H1 (cell line): ENCODE measurements around the gene MYO16. TPM values are rescaled to one million over a fixed set of nuclear protein-coding genes. Genes with fewer than 3 reads are reported as not detected.

Source experiments
- CTCF ChIA-PET: fragments of 300-600 bp; sonication (Branson Sonifier 250); formaldehyde crosslinking; loops from one replicate; lab custom pipeline; 2021; ENCODE audit not compliant: partially characterized antibody; lab: Charles Lee
- POLR2A ChIA-PET: fragments of 300-600 bp; sonication (Branson Sonifier 250); formaldehyde crosslinking; loops from one replicate; lab custom pipeline; 2021; ENCODE audit warnings: inconsistent platforms; ENCODE audit not compliant: partially characterized antibody; lab: Charles Lee
- DNase-seq, 2 experiments: peaks; one replicate each; pipeline versions ENCODE4 v3.0.0 to v3.0.0-alpha.2; 2010 to 2022; ENCODE audit warnings: low spot score in 2 of 2, low read depth in 1 of 2, mixed read lengths in 1 of 2
- FAIRE-seq: peaks from 2 replicates; lab custom pipeline; 2011; peaks lifted over from hg19 to GRCh38; lab: Jason Lieb, UNC
- H2AFZ ChIP-seq: 2 replicates; pipeline ENCODE4 v1.8.1; 2012; ENCODE audit warnings: low read length, inconsistent platforms
- H2AK5ac ChIP-seq: 2 replicates; pipeline ENCODE4 v1.6.1; 2013; ENCODE audit warnings: low read depth, low read length
- H2BK120ac ChIP-seq: replicated peaks from 2 replicates; pipeline ENCODE3; 2013; ENCODE audit warnings: low read depth, low read length, inconsistent platforms
- H2BK12ac ChIP-seq: 2 replicates; pipeline ENCODE4 v1.6.1; 2013; ENCODE audit warnings: low read depth, low read length
- H2BK15ac ChIP-seq: 2 replicates; pipeline ENCODE4 v1.6.1; 2013; ENCODE audit warnings: low read length
- H2BK20ac ChIP-seq: 2 replicates; pipeline ENCODE4 v1.6.1; 2013; ENCODE audit warnings: low read length
- H2BK5ac ChIP-seq: 2 replicates; pipeline ENCODE4 v1.6.1; 2013; ENCODE audit warnings: low read depth, low read length
- H3K14ac ChIP-seq: 2 replicates; pipeline ENCODE4 v1.6.1; 2013; ENCODE audit warnings: inconsistent platforms; ENCODE audit not compliant: insufficient read length
- H3K18ac ChIP-seq: 2 replicates; pipeline ENCODE4 v1.6.1; 2013; ENCODE audit warnings: low read length; ENCODE audit errors: extremely low read depth
- H3K23ac ChIP-seq: 2 replicates; pipeline ENCODE4 v1.6.1; 2013; ENCODE audit warnings: inconsistent platforms; ENCODE audit not compliant: insufficient read length
- H3K23me2 ChIP-seq: 2 replicates; pipeline ENCODE4 v1.6.1; 2013; ENCODE audit warnings: low read depth, low read length
- H3K27ac ChIP-seq: 2 replicates; pipeline ENCODE4 v1.6.1; 2011; ENCODE audit warnings: low read depth, low read length, inconsistent platforms
- H3K27me3 ChIP-seq, 4 experiments: replicated peaks in 1 of 4; 1 replicate in 1 of 4; 2 replicates in 3 of 4; pipeline versions ENCODE4 v1.6.1 to v1.8.1; 2011 to 2013; ENCODE audit warnings: low read length in 3 of 4, mild to moderate bottlenecking in 3 of 4, inconsistent platforms in 2 of 4, mixed read lengths in 2 of 4, moderate library complexity in 1 of 4; ENCODE audit not compliant: control insufficient read depth in 3 of 4, insufficient read depth in 3 of 4; ENCODE audit errors: extremely low read depth in 1 of 4
- H3K36me3 ChIP-seq, 4 experiments: 2 replicates each; pipeline versions ENCODE4 v1.6.1 to v1.8.1; 2011 to 2013; ENCODE audit warnings: mild to moderate bottlenecking in 4 of 4, low read length in 3 of 4, moderate library complexity in 2 of 4, control low read depth in 1 of 4, inconsistent platforms in 1 of 4; ENCODE audit not compliant: insufficient read depth in 4 of 4, control insufficient read depth in 2 of 4
- H3K4ac ChIP-seq: replicated peaks from 2 replicates; pipeline ENCODE3; 2013; ENCODE audit warnings: low read length, low read depth, mixed read lengths, inconsistent platforms; ENCODE audit not compliant: insufficient read length
- H3K4me1 ChIP-seq, 4 experiments: replicated peaks in 1 of 4; 1 replicate in 1 of 4; 2 replicates in 3 of 4; pipeline versions ENCODE4 v1.6.1 to v1.8.1; 2011 to 2013; ENCODE audit warnings: low read length in 3 of 4, inconsistent platforms in 2 of 4, mixed read lengths in 1 of 4; ENCODE audit not compliant: insufficient read depth in 4 of 4, control insufficient read depth in 3 of 4
- H3K4me2 ChIP-seq, 2 experiments: 2 replicates each; pipeline versions ENCODE4 v1.6.1 to v1.8.1; 2011 to 2013; ENCODE audit warnings: low read depth in 2 of 2, low read length in 2 of 2, control low read depth in 1 of 2, inconsistent platforms in 1 of 2, mild to moderate bottlenecking in 1 of 2; ENCODE audit not compliant: insufficient read depth in 1 of 2
- H3K4me3 ChIP-seq, 4 experiments: fragments of 200-600, 300-600 bp in 1 of 4; sonication (generic), shearing (Covaris generic), sonication (Bioruptor Twin) in 1 of 4; 2 replicates each; pipeline versions ENCODE4 v1.5.1 to v1.8.1; 2011 to 2016; ENCODE audit warnings: low read length in 4 of 4, low read depth in 3 of 4, control low read depth in 2 of 4, inconsistent platforms in 2 of 4, mild to moderate bottlenecking in 2 of 4, mixed read lengths in 1 of 4, moderate library complexity in 1 of 4; ENCODE audit not compliant: insufficient read depth in 2 of 4; ENCODE audit errors: extremely low read depth in 1 of 4
- H3K56ac ChIP-seq: replicated peaks from 2 replicates; pipeline ENCODE3; 2013; ENCODE audit warnings: low read depth, mild to moderate bottlenecking, mixed read lengths, low read length, inconsistent platforms; ENCODE audit not compliant: insufficient read length
- H3K79me1 ChIP-seq: 2 replicates; pipeline ENCODE4 v1.6.1; 2013; ENCODE audit warnings: low read depth, low read length, control low read depth
- H3K79me2 ChIP-seq, 2 experiments: 2 replicates each; pipeline versions ENCODE4 v1.6.1 to v1.8.1; 2012 to 2013; ENCODE audit warnings: low read length in 2 of 2, mild to moderate bottlenecking in 2 of 2, inconsistent platforms in 1 of 2; ENCODE audit not compliant: insufficient read depth in 2 of 2, control insufficient read depth in 1 of 2
- H3K9ac ChIP-seq, 4 experiments: replicated peaks in 1 of 4; 1 replicate in 1 of 4; 2 replicates in 3 of 4; pipeline versions ENCODE4 v1.6.1 to v1.8.1; 2011 to 2013; ENCODE audit warnings: low read depth in 3 of 4, low read length in 3 of 4, control low read depth in 2 of 4, mild to moderate bottlenecking in 2 of 4, moderate library complexity in 2 of 4, inconsistent platforms in 1 of 4; ENCODE audit errors: extremely low read depth in 1 of 4
- H3K9me3 ChIP-seq, 2 experiments: 2 replicates each; pipeline versions ENCODE4 v1.6.1 to v1.8.1; 2012 to 2013; ENCODE audit warnings: mild to moderate bottlenecking in 2 of 2, moderate library complexity in 2 of 2, control low read depth in 1 of 2, inconsistent platforms in 1 of 2, low read depth in 1 of 2, low read length in 1 of 2, mixed read lengths in 1 of 2; ENCODE audit not compliant: insufficient read depth in 2 of 2
- H4K20me1 ChIP-seq, 2 experiments: replicated peaks in 1 of 2; 2 replicates each; pipeline versions ENCODE3 to v1.8.1; 2011 to 2013; ENCODE audit warnings: inconsistent platforms in 2 of 2, low read length in 2 of 2, mild to moderate bottlenecking in 1 of 2; ENCODE audit not compliant: insufficient read depth in 2 of 2, control insufficient read depth in 1 of 2
- H4K5ac ChIP-seq: 2 replicates; pipeline ENCODE4 v1.6.1; 2013; ENCODE audit warnings: low read length, low read depth, mixed read lengths, inconsistent platforms; ENCODE audit not compliant: insufficient read length
- H4K8ac ChIP-seq: 2 replicates; pipeline ENCODE4 v1.8.0; 2013; ENCODE audit warnings: mild to moderate bottlenecking, moderate library complexity, low read length, inconsistent platforms; ENCODE audit not compliant: insufficient read depth; ENCODE audit errors: extremely low read depth
- H4K91ac ChIP-seq: replicated peaks from 2 replicates; pipeline ENCODE3; 2013; ENCODE audit warnings: low read length, mixed read lengths, inconsistent platforms; ENCODE audit not compliant: insufficient read length
- CREB1 ChIP-seq: IDR thresholded peaks from 2 replicates; pipeline ENCODE4 v1.6.1; 2012; ENCODE audit warnings: inconsistent platforms
- KDM4A ChIP-seq: IDR thresholded peaks from one replicate; pipeline ENCODE4 v1.7.1; 2012; ENCODE audit warnings: low read depth, mild to moderate bottlenecking, moderate library complexity, low read length, inconsistent platforms; ENCODE audit not compliant: severe bottlenecking
- KDM5A ChIP-seq: fragments of 200-600 bp; IDR thresholded peaks from 2 replicates; pipeline ENCODE4 v1.7.1; 2012; ENCODE audit warnings: mild to moderate bottlenecking, low read length, inconsistent platforms, mixed read lengths
- SUZ12 ChIP-seq: fragments of 200-600 bp; sonication (generic); IDR thresholded peaks from 2 replicates; pipeline ENCODE4 v1.6.1; 2012; ENCODE audit warnings: mild to moderate bottlenecking, inconsistent platforms, low read length, moderate library complexity, mixed read lengths
- WGBS, 2 experiments: shearing (Covaris generic) in 1 of 2; methylation state at CpG; one replicate each; pipeline versions ENCODE4 v1.1.6 to v1.1.7; 2013 to 2015; ENCODE audit warnings: low lambda C conversion rate in 2 of 2, mixed read lengths in 2 of 2, inconsistent platforms in 1 of 2, low coverage in 1 of 2, missing lambda C conversion rate in 1 of 2; ENCODE audit not compliant: insufficient replicate concordance in 2 of 2, insufficient coverage in 1 of 2, insufficient read length in 1 of 2; ENCODE audit errors: extremely low coverage in 1 of 2, missing lambda C conversion rate in 1 of 2; 5-methylcytosine and 5-hydroxymethylcytosine counted together
- polyA plus RNA-seq, 7 experiments: library from polyadenylated mRNA; depleted of rRNA in 3 of 7; stranded (reverse) in 5 of 7; unstranded in 2 of 7; fragments of >200 nt in 5 of 7; fragments of 200-250 nt in 2 of 7; gene quantifications; 1 replicate in 5 of 7; 2 replicates in 1 of 7; 4 replicates in 1 of 7; pipeline versions ENCODE4 v1.2.1 to v1.2.3, GENCODE V29; 2011 to 2013; ENCODE audit warnings: missing spikeins in 2 of 7, mixed read lengths in 2 of 7
- total RNA-seq: library from RNA; stranded (reverse); fragmentation: NEBNext Ultra II Directional; extraction: Animal tissue kit (Norgen Biotek cat#: 25700); gene quantifications from 2 replicates; pipeline ENCODE4 v1.2.1, GENCODE V29; 2021
- TF ChIP-seq, protein P1 (sequence below): IDR thresholded peaks from 2 replicates; pipeline ENCODE4 v1.6.1; 2011; ENCODE audit warnings: low read length, improper control_type of control experiment
- TF ChIP-seq, protein P2 (sequence below): IDR thresholded peaks from 2 replicates; pipeline ENCODE4 v1.6.1; 2011; ENCODE audit warnings: low read depth, mild to moderate bottlenecking, low read length; ENCODE audit not compliant: insufficient read depth

MYO16 gene
- total and polyA plus RNA-seq, 2 of the 8 experiments (the other 6 are each of a cell fraction or from before 2014, with no cell fraction given): 0.02 to 0.22 TPM

DNA sequence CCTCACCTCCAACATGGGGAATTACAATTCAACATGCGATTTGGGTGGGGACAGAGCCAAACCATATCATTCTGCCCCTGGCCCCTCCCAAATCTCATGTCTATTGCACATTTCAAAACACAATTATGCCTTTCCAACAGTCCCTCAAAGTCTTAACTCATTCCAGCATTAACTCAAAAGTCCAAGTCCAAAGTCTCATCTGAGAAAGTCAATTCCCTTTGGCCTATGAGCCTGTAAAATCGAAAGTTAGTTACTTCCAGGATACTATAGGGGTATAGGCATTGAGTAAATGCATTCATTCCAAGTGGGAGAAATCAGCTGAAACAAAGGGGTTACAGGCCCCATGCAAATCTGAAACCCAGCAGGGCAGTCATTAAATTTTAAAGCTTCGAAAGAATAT, 598.8 kb downstream of the MYO16 start:
- Histone ChIP-seq H2BK15ac (no peak overlapping the region), H3K9me3 (peaks cover 2 to 11% of the 10 kb centered on the region in 2 experiments; a peak in 3 of 4 replicates), H3K27me3 (no peaks in the 10 kb centered on the region), H3K27ac (no peak overlapping the region), H2BK12ac (no peak overlapping the region), H3K36me3 (no peaks in the 10 kb centered on the region), H2BK20ac (no peak overlapping the region), H4K91ac (no peak overlapping the region), H4K20me1 (no peaks in the 10 kb centered on the region), H4K5ac (no peak overlapping the region), H2BK5ac (no peak overlapping the region), H3K4me3 (no peak overlapping the region), H3K79me2 (no peaks in the 10 kb centered on the region), H2AK5ac (no peak overlapping the region), H4K8ac (no peak overlapping the region), H2BK120ac (no peak overlapping the region), H3K4me2 (no peak overlapping the region), H3K23me2 (no peaks in the 10 kb centered on the region), H3K23ac (no peak overlapping the region), H3K4me1 (no peaks in the 10 kb centered on the region), H3K18ac (no peak overlapping the region), H3K56ac (no peak overlapping the region), H2AFZ (no peak overlapping the region), H3K9ac (no peak overlapping the region), H3K4ac (no peak overlapping the region), H3K79me1 (no peaks in the 10 kb centered on the region), H3K14ac (no peak overlapping the region)
- ChIA-PET POLR2A (no interaction called here), CTCF (no interaction called here)
- DNase-seq: no peak
- FAIRE-seq: no peak
- WGBS, 2 experiments: 93% methylated on average over 3 of the region's 3 CpGs; no CpG with 5 or more reads in 1 of the 2 experiments
- TF ChIP-seq, protein P1, sequence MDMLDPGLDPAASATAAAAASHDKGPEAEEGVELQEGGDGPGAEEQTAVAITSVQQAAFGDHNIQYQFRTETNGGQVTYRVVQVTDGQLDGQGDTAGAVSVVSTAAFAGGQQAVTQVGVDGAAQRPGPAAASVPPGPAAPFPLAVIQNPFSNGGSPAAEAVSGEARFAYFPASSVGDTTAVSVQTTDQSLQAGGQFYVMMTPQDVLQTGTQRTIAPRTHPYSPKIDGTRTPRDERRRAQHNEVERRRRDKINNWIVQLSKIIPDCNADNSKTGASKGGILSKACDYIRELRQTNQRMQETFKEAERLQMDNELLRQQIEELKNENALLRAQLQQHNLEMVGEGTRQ: no peak
- TF ChIP-seq, protein P2, sequence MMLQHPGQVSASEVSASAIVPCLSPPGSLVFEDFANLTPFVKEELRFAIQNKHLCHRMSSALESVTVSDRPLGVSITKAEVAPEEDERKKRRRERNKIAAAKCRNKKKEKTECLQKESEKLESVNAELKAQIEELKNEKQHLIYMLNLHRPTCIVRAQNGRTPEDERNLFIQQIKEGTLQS: no peak
- no peak for TF ChIP-seq SUZ12
- TF ChIP-seq KDM4A: no peak
- no peak for TF ChIP-seq KDM5A
- TF ChIP-seq CREB1: no peak
